KG1 (cell line): Measurements from ENCODE around the gene FSTL4.

Experiments used
- DNase-seq: peaks from one replicate; lab custom pipeline; 2025; lab: John Stamatoyannopoulos, UW

The FSTL4 gene

GRCh38 chr5:133340002-133340755, 272.2 kb downstream of the FSTL4 start:
- no peak for DNase-seq

DNA sequence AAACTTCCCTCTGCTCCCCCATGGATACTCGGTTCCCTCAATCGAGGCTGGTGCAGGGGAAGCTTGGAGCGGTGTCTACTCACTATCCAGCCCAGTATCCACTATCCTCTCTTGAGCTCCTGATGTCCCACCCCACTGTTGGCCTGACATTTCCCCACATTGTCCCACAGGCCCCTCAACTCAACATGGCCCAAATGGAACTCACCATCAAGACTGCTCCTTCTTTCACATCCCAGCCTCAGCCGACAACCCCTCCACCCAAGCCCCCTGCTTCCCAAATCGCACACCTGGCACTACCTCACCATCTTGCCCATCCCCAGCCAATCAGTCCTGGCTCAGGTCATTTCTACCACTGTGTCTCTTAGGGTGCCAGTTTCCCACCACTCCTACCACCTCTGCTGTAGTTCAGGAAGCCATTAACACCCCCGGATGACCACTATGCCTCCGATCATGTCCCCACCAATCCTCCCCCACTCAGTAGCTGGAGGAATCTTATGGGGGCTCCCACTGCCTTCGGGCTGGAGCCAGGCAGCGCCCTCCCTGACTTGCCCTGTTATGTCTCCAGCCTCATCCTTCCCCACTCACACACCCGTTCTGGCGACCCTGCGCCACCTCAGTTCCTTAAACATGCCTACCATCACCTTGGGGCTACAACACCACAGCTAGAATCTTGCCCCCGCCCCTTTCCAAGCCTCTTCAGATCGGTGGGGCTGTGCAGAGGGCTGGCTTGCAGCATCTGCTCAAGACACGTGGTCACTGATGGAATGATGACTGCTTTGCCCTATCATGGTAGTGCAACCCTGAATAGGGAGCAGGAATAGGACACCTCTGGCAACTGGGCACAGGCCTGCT, 273.6 kb downstream of the FSTL4 start:
- DNase-seq, result no peak

DNA sequence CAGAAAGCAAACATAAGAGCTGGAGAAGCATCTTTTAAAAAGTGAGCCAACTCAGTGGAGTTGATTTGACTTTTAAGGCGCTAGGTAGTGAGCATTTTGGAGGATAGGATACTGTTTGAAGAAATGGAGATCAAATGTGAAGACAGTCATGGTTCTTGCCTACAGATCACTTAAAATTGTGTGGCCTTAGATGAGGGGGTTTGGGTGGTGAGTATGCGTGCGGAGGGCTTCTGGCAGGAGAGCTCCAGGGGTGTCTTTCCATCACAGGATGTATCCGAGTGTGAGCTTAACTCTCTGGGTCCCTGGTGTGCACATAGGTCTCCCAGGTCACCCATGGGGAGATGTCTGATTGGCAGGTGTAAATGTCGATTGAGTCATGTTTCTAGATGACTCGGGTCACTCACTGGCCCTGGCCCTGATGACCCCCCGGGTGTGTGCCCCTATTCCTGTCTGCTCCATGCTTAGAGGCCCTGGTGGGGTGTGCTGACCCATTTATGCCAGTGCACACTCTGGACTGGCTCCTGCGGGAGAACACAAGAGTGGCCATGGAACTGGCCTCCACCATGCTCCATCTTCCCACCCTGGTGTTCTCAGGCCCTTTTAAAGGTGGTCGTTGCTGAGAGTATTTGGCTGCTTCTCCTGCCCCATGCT, 274.4 kb downstream of the FSTL4 start:
- DNase-seq, result no peak

GRCh38 chr5:133336969-133337410, 275.4 kb downstream of the FSTL4 start:
- DNase-seq, result no peak

- no peak for DNase-seq
These were observed 276.0 kb downstream of the FSTL4 start for GRCh38 chr5:133336121-133336968.

DNA sequence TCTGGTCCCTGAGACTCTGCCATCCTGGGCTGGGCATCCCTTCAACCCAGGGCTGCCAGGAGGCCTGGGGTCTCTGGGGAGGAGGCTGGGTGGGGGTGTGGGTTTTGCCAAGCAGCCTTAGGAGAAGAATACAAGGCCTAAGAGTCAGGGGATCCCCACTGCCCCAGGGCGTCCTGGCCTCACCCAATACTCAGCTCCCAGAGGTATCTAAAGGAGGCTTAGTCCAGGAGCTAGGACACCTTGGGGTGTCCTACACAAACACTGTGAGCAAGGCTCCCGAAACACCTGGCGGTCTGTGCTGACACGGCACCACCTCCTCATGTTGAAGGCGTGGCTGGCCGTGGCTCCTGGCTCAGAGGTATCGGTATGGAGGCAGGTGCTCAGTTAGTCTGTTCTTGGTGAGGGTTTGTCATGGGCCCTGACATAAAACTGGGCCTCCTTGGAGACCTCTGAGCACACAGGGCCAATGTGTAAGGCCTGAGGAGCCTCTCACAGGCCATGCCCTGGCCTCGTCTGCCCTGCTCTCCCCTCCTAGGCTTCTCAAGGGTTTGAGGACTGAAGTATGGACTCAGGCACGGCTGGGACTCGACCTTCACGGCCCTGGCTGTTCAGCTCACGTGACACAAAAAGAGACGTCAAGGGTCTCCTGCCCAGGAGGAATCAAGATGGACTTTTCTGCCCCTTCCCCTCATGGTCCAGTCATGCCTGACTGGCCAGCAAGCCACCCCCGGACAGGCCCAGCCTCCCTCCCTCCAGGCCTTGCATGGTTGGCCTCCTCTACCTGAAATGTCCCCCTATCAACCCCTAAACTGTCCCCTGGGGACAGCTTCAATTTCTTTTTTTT, 277.3 kb downstream of the FSTL4 start:
- DNase-seq, result no peak

- no peak for DNase-seq
These were observed 278.8 kb downstream of the FSTL4 start for GRCh38 chr5:133333326-133334150.

DNA sequence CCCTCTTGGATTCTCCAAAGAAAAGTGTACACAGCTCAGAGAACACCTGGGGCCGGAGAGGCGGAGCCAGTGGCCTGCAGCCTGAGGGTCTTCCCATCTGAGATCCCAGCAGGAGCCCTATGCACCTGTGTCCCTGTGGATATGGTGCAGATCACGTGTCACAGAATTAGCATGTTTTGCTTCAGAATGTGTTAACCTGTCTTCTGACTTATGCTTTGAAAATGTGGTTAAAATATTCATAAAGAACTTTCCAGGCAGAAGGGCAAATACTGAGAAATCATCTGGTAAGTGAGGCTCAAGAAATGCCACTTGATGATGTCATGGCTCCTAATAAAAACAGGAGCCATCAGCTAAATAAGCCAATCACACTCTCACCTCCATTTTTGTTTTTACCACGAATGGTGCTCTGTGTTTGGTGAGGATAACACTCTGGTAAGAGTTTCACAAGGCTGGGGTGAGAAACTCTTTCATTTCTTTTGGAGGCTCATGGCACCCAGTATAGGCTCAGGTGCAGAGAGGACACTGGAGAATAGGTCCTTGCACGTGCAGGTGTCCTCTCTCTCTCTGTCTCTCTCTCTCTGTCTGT, 279.8 kb downstream of the FSTL4 start:
- no peak for DNase-seq

- DNase-seq, result no peak
These were observed 280.4 kb downstream of the FSTL4 start for GRCh38 chr5:133331941-133332340.

GRCh38 chr5:133330956-133331355, 281.4 kb downstream of the FSTL4 start:
- DNase-seq, result no peak

DNA sequence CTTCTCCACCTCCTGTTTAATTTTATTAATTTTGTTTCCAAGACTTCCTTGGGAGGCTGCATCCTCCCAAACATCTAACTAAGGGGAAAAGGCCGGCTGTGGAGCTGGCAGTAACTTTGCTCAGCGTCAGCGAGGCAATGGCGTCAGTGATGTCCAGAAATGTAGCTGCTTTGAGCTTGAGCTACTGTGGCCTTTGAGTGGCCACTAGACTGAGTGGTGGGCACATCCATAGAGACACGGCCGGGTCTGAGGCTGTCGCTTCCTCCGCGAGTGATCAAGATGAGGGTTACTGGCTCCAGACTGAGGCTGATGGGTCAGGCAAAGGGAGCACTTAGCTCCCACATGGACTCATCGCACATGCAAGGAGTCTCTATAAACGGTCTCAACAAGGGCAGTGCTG, 283.5 kb downstream of the FSTL4 start:
- no peak for DNase-seq

GRCh38 chr5:133327946-133328401, 284.4 kb downstream of the FSTL4 start:
- DNase-seq, result no peak

GRCh38 chr5:133326361-133326760, 286.0 kb downstream of the FSTL4 start:
- no peak for DNase-seq

DNA sequence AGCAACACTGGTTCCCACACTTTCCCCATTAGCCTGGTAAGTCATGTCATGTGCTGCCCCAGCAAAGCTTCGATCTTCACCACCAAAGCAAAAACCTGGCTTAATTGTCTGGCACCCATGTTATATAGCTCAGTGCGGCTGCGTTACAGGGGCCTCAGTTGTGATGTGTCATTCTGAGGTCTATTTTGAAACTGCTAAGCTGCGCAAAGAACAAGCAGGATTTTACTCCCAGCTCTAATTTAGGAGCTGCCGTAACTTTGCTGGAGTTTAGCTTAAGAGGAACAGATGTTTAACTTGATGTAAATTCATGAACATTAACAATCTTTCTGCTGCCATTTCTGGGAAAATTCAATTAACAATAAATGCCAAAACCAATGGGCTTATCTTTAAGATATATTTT, 286.5 kb downstream of the FSTL4 start:
- DNase-seq, result no peak

GRCh38 chr5:133324926-133325325, 287.4 kb downstream of the FSTL4 start:
- no peak for DNase-seq

DNA sequence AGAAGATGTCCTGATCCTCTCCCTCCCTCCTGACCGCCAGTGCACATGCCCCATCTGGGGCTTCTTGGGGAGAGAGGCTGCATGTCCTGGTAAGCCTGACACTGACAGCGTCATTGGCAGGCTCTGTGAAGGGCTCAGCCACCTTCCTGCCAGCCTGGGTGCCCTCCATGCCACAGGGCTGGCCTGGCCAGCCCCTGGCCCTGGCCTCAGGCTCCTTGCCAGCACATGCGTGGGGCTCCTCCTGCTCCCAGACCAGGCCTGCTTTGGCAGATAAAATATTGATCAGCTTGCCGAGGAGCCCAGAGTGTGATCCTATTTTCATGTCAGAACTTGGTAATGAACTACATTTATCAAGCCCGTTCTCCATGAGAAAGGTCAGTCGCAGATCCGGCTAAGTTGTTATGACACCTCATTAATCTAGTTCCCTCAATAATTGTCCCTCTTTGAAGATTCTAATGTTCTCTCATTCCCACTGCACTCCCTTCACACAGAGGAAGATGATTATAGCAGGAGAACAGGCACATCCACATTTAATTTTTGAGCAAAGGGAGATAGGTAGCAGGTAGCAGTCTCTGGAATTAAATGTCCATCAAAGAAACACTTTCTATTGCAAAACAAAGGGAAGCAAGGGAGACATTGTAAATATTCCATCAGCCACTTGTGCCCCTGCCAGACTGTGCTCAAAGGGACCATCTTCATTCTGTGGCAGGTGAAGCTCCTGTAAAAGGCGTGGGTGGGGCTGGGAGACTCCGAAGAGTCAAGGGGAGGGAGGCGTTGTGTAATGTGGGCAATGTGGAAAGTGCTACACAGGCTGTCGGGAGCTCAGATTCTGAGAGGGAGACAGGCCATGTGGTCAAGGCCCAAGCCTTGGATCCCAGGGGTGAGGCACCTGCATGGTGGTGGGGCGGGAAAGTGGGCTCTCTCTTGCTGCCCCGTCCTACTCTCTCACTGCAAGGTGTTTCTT, 288.6 kb downstream of the FSTL4 start:
- no peak for DNase-seq

GRCh38 chr5:133322743-133323142, 289.6 kb downstream of the FSTL4 start:
- no peak for DNase-seq

- DNase-seq, result no peak
These were observed 290.4 kb downstream of the FSTL4 start for GRCh38 chr5:133321833-133322420.
